ENCODE measurements around the gene PZP. TPM values are rescaled to one million over a fixed set of nuclear protein-coding genes. Genes with fewer than 3 reads are reported as not detected.

PZP gene
- total and polyA plus RNA-seq, 2 of the 13 experiments (the other 11 are each of a cell fraction or from before 2014, with no cell fraction given), result 0.07 to 0.89 TPM

- CTCF ChIA-PET (ENCODE audit: low intra/inter-chr PET ratio, low total read pairs), result no interaction called here
These were observed 27.3 kb upstream of the PZP start for GRCh38 chr12:9235519-9235918.

More at GRCh38 chr12:9235519-9235918, 27.3 kb upstream of the PZP start:
- Histone ChIP-seq H3K9me3 (ENCODE audit: low read length) (no peaks in the 10 kb centered on the region), H3K27me3 (ENCODE audit: control insufficient read depth in 1 of 2, insufficient read depth in 2 of 2, low read length in 2 of 2) (peaks cover 0 to 3% of the 10 kb centered on the region in 2 experiments; a peak in 1 of 5 replicates), H2AFZ (ENCODE audit: low read length) (no peak overlapping the region), H3K36me3 (replicated peaks in 1 of 2; ENCODE audit: control insufficient read depth in 1 of 2, insufficient read depth in 2 of 2, low read length in 2 of 2) (no peaks in the 10 kb centered on the region), H3K27ac (ENCODE audit: extremely low read length, insufficient read depth, low read length) (no peak overlapping the region), H3K4me3 (replicated peaks in 1 of 3; ENCODE audit: insufficient read depth in 1 of 3, low read depth in 2 of 3, low read length in 3 of 3) (no peak overlapping the region), H3K4me2 (ENCODE audit: low read depth, low read length) (no peak overlapping the region), H4K20me1 (ENCODE audit: insufficient read depth, low read length) (no peaks in the 10 kb centered on the region), H3K4me1 (ENCODE audit: insufficient read depth, low read length) (no peaks in the 10 kb centered on the region), H3K9ac (ENCODE audit: insufficient read depth, low read depth, low read length) (no peak overlapping the region), H3K79me2 (ENCODE audit: insufficient read depth, low read length) (no peaks in the 10 kb centered on the region)
- in situ Hi-C loops (cut with HindIII; ENCODE audit: extremely low pct_ligation_motif_present, low pct_unique_long_range_greater_than_20kb) (no loop called here), intact Hi-C loops (cut with micrococcal nuclease; ENCODE audit: unreplicated experiment) (no loop called here)
- no TSS peak for BruUV-seq (replicated peaks)
- FAIRE-seq, result no peak
- POLR2A ChIA-PET, result no interaction called here
- no peak for DNase-seq (ENCODE audit: low spot score)
- WGBS (ENCODE audit: low lambda C conversion rate), result 59% methylated on average over 4 of the region's 4 CpGs
- no peak for ATAC-seq
- TF ChIP-seq ZNF205 (CRISPR knock-in tag; IDR thresholded peaks at IDR 0.05) (no peak), HMGXB3 (CRISPR knock-in tag; IDR thresholded peaks at IDR 0.05; ENCODE audit: borderline replicate concordance) (no peak), PRDM4 (CRISPR knock-in tag; IDR thresholded peaks at IDR 0.05; ENCODE audit: borderline replicate concordance) (no peak), ZNF121 (CRISPR knock-in tag; IDR thresholded peaks at IDR 0.05) (no peak), TIGD3 (CRISPR knock-in tag; IDR thresholded peaks at IDR 0.05; ENCODE audit: borderline replicate concordance) (no peak), ZNF558 (CRISPR knock-in tag; IDR thresholded peaks at IDR 0.05; ENCODE audit: borderline replicate concordance) (no peak), ZNF20 (CRISPR knock-in tag; IDR thresholded peaks at IDR 0.05) (no peak), CREB1 (IDR thresholded peaks at IDR 0.05) (no peak), CREB1 (CRISPR knock-in tag; IDR thresholded peaks at IDR 0.05) (no peak)
- TF ChIP-seq, protein P1, sequence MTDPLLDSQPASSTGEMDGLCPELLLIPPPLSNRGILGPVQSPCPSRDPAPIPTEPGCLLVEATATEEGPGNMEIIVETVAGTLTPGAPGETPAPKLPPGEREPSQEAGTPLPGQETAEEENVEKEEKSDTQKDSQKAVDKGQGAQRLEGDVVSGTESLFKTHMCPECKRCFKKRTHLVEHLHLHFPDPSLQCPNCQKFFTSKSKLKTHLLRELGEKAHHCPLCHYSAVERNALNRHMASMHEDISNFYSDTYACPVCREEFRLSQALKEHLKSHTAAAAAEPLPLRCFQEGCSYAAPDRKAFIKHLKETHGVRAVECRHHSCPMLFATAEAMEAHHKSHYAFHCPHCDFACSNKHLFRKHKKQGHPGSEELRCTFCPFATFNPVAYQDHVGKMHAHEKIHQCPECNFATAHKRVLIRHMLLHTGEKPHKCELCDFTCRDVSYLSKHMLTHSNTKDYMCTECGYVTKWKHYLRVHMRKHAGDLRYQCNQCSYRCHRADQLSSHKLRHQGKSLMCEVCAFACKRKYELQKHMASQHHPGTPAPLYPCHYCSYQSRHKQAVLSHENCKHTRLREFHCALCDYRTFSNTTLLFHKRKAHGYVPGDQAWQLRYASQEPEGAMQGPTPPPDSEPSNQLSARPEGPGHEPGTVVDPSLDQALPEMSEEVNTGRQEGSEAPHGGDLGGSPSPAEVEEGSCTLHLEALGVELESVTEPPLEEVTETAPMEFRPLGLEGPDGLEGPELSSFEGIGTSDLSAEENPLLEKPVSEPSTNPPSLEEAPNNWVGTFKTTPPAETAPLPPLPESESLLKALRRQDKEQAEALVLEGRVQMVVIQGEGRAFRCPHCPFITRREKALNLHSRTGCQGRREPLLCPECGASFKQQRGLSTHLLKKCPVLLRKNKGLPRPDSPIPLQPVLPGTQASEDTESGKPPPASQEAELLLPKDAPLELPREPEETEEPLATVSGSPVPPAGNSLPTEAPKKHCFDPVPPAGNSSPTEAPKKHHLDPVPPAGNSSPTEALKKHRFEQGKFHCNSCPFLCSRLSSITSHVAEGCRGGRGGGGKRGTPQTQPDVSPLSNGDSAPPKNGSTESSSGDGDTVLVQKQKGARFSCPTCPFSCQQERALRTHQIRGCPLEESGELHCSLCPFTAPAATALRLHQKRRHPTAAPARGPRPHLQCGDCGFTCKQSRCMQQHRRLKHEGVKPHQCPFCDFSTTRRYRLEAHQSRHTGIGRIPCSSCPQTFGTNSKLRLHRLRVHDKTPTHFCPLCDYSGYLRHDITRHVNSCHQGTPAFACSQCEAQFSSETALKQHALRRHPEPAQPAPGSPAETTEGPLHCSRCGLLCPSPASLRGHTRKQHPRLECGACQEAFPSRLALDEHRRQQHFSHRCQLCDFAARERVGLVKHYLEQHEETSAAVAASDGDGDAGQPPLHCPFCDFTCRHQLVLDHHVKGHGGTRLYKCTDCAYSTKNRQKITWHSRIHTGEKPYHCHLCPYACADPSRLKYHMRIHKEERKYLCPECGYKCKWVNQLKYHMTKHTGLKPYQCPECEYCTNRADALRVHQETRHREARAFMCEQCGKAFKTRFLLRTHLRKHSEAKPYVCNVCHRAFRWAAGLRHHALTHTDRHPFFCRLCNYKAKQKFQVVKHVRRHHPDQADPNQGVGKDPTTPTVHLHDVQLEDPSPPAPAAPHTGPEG (CRISPR knock-in tag; IDR thresholded peaks at IDR 0.05), result no peak
